Occipital lobe (tissue), 2 donors: ENCODE results near the gene GOLGA6L26. TPM values are rescaled to one million over a fixed set of nuclear protein-coding genes. Genes with fewer than 3 reads are reported as not detected.
"Not testable (repeated sequence)": the region's sequence is repeated elsewhere in the genome, so short reads cannot be mapped to it uniquely, and the experiment has no call there.

ENCODE experiments used
- DNase-seq: peaks from one replicate; lab custom pipeline; 2025; lab: John Stamatoyannopoulos, UW
- total RNA-seq: library from RNA; depleted of rRNA; stranded (reverse); fragments of >200 nt; gene quantifications from one replicate; pipeline ENCODE4 v1.2.3, GENCODE V29; 2014

The GOLGA6L26 gene, protein sequence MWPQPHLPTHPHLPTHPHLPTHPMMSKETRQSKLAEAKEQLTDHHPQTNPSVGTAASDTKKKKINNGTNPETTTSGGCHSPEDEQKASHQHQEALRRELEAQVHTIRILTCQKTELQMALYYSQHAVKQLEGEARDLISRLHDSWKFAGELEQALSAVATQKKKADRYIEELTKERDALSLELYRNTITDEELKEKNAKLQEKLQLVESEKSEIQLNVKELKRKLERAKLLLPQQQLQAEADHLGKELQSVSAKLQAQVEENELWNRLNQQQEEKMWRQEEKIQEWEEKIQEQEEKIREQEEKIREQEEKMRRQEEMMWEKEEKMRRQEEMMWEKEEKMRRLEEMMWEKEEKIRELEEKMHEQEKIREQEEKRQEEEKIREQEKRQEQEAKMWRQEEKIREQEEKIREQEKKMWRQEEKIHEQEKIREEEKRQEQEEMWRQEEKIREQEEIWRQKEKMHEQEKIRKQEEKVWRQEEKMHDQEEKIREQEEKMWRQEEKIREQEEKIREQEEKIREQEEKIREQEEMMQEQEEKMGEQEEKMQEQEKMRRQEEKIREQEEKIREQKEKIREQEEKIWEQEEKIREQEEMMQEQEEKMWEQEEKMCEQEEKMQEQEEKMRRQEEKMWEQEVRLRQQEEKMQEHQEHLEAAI
- total RNA-seq: not detected

DNA sequence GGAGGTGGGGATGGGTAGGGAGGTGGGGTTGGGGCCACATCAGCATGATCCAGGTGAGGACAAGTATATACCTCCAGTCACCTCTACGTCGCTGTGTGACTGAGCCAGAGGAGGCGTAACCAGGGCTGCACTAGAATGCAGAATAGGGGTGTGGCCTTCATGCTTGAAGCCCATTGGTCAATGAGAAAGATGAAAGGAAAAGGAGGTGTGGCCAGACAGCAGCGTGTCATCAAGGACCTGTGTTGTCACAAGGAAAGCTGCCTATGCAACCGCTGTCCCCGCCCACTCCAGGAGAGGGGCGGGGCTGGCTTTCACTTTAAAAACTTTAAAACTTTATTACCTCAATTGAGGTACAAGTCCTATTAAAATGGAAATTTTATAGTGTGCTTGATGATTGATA, at the start of gene GOLGA6L26:
GOLGA6L26 (minus strand) TSS at position 101 of the 400 bp plus-strand sequence; CDS start at position 40, 61 bp downstream.
- not testable (repeated sequence) for DNase-seq

DNA sequence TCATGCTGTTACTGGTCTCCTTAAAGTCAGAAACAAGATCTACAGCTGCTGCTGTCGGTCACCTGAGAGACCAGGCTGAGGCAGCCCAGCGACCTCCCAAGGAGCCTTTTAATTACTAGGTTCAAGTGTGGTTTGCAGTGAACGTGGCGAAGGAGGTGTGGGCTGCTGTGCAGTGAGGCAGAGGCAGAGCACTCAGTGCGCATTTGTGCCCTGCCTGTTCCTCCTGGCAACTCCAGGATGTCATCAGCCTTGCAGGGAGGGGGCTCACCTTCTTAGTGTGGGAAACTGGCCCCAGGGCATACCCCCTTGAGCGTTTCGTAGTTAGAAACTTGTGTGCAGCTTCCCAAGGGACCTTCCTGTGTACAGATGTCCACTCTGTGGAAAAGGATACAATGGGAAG, 47.2 kb upstream of the GOLGA6L26 start:
- DNase-seq: not testable (repeated sequence)

DNA sequence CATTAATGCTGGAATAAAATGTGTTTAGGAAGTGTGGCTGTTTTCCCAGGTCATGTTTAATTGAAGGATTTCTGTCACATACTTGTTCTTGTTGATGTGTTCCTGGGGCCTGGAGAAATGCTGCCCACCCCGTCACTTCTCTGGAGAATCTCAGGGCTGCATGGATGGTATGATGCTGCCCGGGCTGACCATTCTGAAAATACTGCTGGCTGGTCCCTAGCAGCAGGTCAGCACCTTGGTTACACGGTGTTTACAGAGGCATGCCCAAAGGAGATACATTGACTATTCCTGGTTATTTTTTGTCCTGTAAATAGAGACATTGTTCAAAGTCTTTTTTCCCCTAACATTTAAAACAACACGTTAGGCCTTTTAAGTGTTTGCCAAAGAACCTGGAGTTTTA, 46.7 kb upstream of the GOLGA6L26 start:
- DNase-seq: not testable (repeated sequence)

DNA sequence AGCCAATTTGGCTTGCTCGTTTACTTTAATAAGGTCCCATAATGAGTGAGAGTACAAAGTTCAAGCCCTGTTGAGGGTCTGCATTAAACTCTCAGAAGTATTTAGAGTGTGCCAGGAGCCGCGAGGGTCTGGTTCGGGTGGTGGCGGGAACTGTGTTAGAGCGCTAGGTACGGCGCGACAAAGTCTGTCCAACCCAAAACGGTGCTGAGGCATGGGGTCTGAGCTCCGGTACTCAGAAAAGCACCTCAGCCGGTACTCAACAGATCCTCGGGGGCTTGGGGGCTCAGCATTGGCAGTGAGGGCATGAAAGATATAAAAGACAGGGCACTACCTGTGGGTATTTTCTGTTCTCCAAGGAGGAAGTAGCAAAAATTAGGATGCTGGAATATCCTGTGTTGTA, 45.0 kb upstream of the GOLGA6L26 start:
- not testable (repeated sequence) for DNase-seq

DNA sequence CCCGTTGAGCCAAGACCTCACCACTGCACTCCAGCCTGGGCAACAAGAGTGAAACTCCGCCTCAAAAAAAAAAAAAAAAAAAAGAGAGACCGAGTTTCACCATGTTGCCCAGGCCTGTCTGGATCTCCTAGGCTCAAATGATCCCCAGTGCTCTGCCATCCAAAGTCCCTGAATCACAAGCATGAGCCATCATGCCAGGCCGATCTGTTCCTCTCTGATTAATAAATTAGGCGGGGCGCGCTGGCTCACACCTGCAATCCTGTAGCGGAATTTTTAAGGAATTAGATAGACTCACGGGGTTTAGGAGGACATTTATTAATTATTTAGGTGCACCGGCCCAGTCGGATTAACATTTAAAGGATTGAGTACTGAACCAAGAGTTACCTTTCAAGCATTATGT, 40.2 kb upstream of the GOLGA6L26 start:
- not testable (repeated sequence) for DNase-seq

DNA sequence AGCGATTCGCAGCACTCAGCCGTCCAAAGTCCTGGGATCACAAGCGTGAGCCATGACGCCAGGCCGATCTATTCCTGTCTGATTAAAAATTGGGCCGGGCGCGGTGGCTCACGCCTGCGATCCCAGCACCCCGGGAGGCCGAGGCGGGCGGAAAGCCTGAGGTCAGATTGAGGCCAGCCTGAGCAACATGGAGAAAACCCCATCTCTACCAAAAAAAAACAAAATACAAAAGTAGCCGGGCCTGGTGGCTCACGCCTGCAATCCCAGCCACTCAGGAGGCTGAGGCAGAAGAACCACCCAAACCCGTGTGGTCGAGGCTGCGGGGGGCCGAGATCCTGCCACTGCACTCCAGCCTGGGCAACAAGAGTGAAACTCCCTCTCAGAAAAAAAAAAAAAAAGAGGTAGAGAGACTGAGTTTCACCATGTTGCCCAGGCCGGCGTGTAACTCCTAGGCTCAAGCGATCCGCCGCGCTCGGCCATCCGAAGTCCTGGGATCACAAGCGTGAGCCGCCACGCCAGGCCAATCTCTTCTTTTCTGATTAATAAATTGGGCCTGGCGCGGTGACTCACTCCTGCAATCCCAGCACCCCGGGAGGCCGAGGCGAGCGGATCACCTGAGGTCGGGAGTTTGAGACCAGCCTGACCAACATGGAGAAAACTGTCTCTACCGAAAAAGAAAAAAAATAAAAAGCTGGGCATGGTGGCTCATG, 39.0 kb upstream of the GOLGA6L26 start:
- not testable (repeated sequence) for DNase-seq

DNA sequence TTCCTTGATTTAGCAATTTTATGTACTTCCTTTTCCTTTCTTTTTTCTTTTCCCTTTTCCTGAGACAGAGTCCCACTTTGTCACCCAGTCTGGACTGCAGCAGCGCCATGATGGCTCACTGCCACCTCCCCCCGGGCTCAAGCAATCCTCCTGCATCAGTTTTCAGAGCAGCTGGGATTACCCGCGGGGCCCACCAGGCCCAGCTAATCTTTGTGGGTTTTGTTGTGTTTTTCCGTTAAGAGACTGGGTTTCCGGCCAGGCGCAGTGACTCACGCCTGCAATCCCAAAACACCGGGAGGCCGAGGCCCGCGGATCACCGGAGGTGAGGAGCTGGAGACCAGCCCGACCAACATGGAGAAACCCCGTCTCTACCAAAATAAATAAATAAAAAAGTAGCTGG, 38.3 kb upstream of the GOLGA6L26 start:
- DNase-seq: no peak

DNA sequence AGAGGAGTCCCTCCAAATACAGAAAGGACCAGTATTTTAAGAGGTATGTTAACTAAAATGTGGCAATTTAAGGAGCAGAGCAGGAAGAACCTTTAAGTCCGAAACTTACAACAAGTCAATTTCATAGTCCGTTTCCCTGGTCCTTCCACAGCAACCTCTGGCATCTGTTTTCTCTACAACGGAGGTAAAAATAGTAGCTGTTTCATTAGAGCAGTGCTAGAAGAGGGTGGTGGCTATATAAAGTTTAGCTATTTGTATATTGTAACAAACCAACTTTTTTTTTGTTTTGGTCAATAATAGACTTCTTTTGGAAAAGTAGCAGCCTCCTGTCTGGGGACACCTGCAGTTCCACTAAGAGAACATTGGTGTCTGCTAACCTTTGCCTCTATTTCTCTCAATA, 37.9 kb upstream of the GOLGA6L26 start:
- not testable (repeated sequence) for DNase-seq

DNA sequence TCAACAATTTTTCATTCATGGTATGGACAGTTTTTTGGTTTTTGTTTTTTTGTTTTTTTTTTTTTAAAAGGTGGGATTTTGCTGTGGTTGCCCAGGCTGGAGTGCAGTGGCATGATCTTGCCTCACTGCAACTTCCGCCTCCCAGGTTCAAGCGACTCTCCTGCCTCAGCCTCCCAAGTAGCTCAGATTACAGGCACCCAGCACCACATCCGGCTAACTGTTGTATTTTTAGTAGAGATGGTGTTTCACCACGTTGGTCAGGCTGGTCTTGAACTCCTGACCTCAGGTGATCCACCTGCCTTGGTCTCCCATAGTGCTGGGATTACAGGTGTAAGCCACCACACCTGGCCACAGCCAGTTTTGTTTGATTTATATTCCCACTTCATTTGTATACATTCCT, 37.1 kb upstream of the GOLGA6L26 start:
- not testable (repeated sequence) for DNase-seq

DNA sequence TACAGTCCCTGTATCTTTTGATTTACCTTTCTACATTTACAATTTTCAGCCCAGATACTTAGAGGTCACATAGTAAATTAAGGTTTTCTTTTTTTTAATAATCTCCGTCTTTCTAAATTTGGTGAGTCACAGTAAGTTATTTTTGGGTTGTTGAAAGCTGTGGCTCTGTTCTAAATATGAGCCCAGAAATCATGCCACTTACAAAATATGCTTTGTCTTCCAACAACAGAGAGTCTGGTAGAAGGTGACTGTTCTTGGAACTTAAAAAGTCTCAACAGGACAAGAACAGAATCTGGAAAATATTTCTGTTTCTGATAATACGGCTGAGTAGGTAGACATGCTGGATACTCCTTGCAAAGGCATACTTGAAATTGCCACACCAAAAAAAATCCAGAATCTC, 36.6 kb upstream of the GOLGA6L26 start:
- DNase-seq: no peak

DNA sequence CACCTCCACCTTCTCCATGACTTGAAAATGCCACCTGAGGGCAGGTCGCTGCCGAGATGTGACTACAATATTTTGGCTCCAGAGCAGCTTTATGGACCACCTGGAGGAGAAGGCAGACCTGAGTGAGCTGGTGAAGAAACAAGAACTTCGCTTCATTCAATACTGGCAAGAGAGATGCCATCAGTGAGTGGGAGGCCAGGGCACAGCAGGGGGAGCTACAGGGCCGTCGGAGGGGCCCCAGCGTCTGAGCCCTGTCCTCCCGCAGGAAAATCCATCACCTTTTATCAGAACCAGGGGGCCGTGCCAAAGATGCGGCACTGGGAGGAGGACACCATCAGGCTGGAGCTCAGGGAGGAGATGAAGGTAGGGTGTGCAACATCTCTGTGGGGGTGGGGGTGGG, 30.3 kb upstream of the GOLGA6L26 start:
- DNase-seq: not testable (repeated sequence)

DNA sequence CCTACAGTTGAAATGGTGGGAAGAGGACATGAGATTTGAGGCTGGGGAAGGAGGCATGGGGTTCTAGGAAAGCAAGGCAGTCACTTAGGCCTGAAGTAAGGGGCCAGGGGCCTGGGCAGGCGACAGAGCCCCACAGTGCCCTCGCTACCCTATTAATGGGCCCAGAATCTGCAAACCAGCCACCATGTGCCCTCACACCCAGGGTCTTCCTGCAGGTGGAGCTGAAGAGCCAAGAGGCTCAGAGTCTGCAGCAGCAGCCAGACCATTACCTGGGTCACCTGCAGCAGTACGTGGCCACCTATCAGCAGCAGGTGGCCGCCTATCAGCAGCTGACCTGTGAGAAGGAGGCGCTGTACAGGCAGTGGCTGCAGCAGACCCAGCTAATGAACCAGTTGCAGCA, 28.6 kb upstream of the GOLGA6L26 start:
- DNase-seq: not testable (repeated sequence)

DNA sequence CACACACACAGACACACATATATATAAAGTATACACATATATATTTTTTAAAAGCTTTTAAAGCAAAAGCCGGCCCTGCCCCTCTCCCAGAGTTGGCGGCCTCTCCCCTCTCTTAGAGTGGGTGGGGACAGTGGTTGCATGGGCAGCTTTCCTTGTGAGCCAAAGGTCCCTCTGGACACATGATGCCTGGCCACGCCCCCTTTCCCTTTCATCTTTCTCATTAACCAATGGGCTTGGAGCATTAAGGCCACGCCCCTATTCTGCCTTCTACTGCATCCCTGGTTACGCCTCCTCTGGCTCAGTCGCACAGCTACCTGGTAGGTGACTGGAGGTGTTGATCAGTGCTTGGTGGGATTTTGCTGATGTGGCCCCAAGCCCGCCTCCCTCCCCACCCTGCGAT, 20.5 kb upstream of the GOLGA6L26 start, which contains the start of gene GOLGA8S:
GOLGA8S (plus strand) TSS at position 301 of the 400 bp plus-strand sequence; CDS start at position 363, 62 bp downstream.
- DNase-seq: not testable (repeated sequence)

DNA sequence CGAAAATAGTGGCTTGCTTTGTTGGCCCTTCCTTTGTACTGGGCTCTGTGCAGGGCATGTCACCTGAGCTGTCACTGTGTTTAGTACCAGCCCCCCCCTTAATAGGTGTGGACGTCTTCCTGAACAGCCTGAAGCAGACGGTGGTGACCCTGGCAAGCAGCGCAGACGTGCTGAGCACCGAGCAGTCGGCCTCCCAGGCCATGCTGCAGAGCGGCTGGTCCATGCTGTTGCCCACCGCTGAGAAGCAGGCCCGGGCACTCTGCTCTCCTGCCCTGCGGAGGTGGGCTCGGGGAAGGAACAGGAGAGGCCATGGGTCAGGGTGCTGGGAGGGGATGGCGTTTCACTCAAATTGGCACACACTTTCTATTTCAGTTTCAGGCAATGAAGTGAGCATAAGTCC, 22.8 kb downstream of the GOLGA6L26 start:
- not testable (repeated sequence) for DNase-seq

DNA sequence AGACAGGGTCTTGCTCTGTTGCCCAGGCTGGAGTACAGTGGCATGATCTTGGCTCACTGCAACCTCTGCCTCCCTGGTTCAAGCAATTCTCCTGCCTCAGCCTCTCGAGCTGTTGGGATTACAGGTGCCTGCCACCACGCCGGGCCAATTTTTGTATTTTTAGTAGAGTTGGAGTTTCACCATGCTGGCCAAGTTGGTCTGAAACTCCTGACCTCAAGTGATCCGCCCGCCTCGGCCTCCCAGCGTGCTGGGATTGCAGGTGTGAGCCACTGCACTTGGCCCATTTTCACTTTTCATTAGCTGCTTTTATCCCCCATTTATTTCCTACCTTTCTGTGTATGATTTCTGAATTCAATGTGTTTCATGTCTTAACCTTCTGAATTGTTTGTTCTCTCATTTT, 28.1 kb downstream of the GOLGA6L26 start:
- not testable (repeated sequence) for DNase-seq

DNA sequence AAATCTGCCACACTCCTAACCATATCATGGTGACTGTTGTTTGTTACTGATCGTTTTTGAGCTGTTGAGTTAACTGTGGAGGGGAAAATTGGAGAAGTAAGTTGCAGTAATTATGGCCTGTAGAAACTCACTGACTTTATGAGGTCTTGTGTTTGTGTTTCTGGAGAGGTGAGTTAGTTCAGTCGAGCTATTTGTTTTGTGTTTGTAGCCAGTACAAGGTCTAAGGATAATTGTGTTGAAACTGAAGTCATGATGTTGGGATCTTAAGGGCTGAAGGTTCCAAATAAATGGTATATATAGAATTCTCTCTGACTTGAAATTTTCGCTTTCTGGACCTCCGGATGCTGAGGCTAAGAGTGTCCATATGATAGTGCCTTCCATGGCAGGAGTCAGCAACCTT, 29.2 kb downstream of the GOLGA6L26 start:
- DNase-seq: not testable (repeated sequence)

DNA sequence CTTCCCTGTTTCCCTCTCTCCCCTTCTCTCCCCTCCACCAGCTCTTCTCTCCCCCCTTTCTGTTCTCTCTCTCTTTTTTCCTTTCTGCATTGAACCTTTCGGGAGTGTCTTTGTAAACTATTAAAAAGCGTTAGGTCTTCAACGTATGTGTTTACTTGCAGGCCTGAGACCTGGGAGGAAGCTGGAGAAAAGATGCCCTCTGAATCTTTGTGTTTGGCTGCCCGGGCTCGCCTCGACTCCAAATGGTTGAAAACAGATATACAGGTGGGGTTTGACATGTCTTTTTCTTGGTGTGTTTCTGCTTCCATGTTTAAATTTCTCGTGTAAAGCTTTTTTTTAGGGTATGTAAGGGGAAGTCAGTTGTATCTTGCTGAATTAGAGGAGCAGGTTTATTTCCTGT, 29.7 kb downstream of the GOLGA6L26 start:
- DNase-seq: not testable (repeated sequence)

DNA sequence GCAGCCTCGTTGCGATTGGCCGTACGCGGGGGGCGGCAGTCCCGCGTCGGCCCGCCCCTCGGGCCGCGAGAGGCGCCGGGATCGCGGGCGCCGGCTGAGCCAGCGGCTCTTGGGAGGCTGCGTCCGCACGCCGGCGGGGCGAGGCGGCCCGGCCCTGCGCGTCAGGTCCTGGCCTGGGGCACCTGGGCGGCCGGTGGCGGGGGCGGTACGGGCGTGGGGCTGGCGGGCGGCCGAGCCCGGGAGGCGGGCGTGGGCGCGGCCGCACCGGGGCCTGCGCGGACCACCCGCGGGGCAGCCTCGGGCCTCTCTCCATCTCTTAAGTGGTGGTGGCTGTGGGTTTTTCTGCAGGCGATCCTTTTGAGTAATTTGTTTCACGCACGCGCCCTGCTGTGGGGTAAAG, 30.3 kb downstream of the GOLGA6L26 start:
- DNase-seq: not testable (repeated sequence)

DNA sequence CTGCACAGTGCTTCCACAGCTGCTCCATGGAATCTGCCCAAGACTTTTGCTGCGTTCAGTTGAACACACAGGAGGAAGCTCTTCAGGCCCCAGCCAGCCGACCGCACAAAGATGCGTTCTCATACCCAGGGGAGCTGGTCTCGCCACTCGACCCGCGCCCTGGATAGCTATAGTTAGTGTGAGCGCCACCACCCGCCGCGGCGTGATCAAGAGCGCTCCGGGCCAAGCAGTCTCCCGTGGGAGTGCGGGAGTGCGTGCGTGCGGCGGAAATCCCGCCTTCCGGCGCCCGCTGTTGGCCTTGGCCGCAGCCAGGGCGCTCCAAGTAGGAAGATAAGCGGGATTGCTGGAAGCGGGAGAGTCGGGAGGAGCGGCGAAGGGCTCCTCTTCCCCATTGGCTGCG, 30.8 kb downstream of the GOLGA6L26 start:
- DNase-seq: not testable (repeated sequence)
